Measurements from ENCODE around the gene VPS54. TPM values are rescaled to one million over a fixed set of nuclear protein-coding genes. Genes with fewer than 3 reads are reported as not detected.

The VPS54 gene
- total and polyA plus RNA-seq, 9 of the 15 experiments (the other 6 are each of a cell fraction or from before 2014, with no cell fraction given) = 4.9 to 23.2 (median 13.2) TPM

GRCh38 chr2:64019083-64019974, at the start of gene VPS54 (continued):
- peak in 1 of 3 experiments; percentile 57; a peak in 2 of 6 replicates for TF ChIP-seq ZBTB11 (CRISPR knock-in tag; IDR thresholded peaks at IDR 0.05)
- TF ChIP-seq POLR2B (IDR thresholded peaks at IDR 0.05; ENCODE audit: low read depth, partially characterized antibody) = no peak
- TF ChIP-seq ILK (tag; IDR thresholded peaks at IDR 0.05; ENCODE audit: borderline replicate concordance, low read depth) = no peak
- no peak for TF ChIP-seq ZNF507 (tag; conservative IDR thresholded peaks at IDR 0.05)
- TF ChIP-seq TRIM28 (IDR thresholded peaks at IDR 0.05) = no peak
- no peak for TF ChIP-seq FIP1L1 (IDR thresholded peaks at IDR 0.05; ENCODE audit: low read depth, low read length, poor library complexity, severe bottlenecking)
- TF ChIP-seq PREB (CRISPR knock-in tag; IDR thresholded peaks at IDR 0.05) = no peak
- no peak for TF ChIP-seq NR4A1 (CRISPR knock-in tag; IDR thresholded peaks at IDR 0.05)
- TF ChIP-seq NR4A1 (tag; IDR thresholded peaks at IDR 0.05) = peak; percentile 85; the same call in 1 of the 2 replicates
- TF ChIP-seq BDP1 (IDR thresholded peaks at IDR 0.05; ENCODE audit: insufficient read depth, insufficient read length) = no peak
- TF ChIP-seq, protein P1, sequence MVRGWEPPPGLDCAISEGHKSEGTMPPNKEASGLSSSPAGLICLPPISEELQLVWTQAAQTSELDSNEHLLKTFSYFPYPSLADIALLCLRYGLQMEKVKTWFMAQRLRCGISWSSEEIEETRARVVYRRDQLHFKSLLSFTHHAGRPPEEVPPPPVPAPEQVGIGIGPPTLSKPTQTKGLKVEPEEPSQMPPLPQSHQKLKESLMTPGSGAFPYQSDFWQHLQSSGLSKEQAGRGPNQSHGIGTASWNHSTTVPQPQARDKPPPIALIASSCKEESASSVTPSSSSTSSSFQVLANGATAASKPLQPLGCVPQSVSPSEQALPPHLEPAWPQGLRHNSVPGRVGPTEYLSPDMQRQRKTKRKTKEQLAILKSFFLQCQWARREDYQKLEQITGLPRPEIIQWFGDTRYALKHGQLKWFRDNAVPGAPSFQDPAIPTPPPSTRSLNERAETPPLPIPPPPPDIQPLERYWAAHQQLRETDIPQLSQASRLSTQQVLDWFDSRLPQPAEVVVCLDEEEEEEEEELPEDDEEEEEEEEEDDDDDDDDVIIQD (CRISPR knock-in tag; IDR thresholded peaks at IDR 0.05) = no peak
- TF ChIP-seq KDM5B (IDR thresholded peaks at IDR 0.05; ENCODE audit: insufficient replicate concordance, low read depth, low read length) = peak; percentile 75
- TF ChIP-seq DDX20 (tag; IDR thresholded peaks at IDR 0.05; ENCODE audit: low read depth) = 0 out of 2 replicates have a peak, but pooled peaks have one; percentile 26
- TF ChIP-seq TAF15 (IDR thresholded peaks at IDR 0.05; ENCODE audit: low read depth, low read length) = no peak
- TF ChIP-seq, protein P2, sequence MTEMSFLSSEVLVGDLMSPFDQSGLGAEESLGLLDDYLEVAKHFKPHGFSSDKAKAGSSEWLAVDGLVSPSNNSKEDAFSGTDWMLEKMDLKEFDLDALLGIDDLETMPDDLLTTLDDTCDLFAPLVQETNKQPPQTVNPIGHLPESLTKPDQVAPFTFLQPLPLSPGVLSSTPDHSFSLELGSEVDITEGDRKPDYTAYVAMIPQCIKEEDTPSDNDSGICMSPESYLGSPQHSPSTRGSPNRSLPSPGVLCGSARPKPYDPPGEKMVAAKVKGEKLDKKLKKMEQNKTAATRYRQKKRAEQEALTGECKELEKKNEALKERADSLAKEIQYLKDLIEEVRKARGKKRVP (CRISPR knock-in tag; IDR thresholded peaks at IDR 0.05) = no peak
- 0 out of 2 replicates have a peak, but pooled peaks have one; percentile 4 for TF ChIP-seq ZNF583 (CRISPR knock-in tag; IDR thresholded peaks at IDR 0.05)
- no peak for TF ChIP-seq MCM2 (IDR thresholded peaks at IDR 0.05; ENCODE audit: low read depth)
- TF ChIP-seq ZSCAN29 (IDR thresholded peaks at IDR 0.05) = no peak
- no peak for TF ChIP-seq CREBBP (IDR thresholded peaks at IDR 0.05; ENCODE audit: low read depth, low read length)

Measured in K562 (cell line).